NCI-H2227 (cell line): ENCODE data around the gene CER1.

ENCODE experiments used
- DNase-seq: peaks from one replicate; lab custom pipeline; 2025; ENCODE audit not compliant: unreplicated experiment; lab: John Stamatoyannopoulos, UW

Gene CER1, protein sequence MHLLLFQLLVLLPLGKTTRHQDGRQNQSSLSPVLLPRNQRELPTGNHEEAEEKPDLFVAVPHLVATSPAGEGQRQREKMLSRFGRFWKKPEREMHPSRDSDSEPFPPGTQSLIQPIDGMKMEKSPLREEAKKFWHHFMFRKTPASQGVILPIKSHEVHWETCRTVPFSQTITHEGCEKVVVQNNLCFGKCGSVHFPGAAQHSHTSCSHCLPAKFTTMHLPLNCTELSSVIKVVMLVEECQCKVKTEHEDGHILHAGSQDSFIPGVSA

DNA sequence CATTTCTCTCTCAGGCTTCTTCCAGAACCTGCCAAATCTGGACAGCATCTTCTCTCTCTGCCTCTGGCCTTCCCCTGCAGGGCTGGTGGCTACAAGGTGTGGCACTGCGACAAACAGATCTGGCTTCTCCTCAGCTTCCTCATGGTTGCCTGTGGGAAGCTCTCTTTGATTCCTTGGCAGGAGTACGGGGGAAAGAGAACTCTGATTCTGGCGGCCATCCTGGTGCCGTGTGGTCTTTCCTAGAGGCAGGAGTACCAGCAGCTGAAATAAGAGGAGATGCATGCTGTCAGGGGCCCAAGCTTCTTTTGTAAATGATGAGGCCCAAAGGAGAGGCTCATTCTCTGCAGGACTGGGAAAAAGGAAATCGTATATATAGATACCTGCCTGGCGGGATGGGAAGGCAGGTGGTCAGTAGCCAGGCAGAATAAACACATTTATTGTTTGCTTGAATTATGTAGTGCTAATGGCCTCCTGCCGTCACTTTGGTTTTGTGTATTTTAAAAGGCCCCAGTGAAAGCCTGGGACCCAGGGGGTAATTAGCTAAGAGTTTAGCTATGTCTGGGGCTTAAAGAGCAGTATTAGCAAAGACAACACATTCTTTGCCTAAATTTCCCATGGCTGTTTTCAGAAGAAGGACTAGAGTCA is at the start of gene CER1:
TSS of gene CER1 (minus strand) at position 343 of the 645 bp plus-strand sequence. CDS start at position 282, 61 bp downstream.
- no peak for DNase-seq

DNA sequence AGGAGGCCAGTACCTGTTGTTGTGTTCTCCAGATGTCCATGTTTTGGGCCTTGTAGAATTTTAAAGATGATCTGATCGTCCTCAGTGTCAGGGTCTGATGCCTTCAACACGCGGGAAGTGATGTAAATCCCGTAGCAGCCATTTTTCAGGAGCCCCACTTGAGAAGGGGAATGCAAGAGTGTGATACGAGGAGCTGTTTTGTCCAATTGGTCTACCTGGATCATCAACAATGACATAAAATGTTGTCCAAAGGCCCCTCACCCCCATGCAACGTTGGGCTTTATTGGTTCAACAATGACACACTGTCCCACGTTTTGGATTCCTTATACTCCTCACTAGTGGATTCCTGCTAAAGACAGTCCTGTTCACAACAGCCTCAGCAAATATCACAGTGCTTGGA is 48.1 kb upstream of the CER1 start:
- no peak for DNase-seq

DNA sequence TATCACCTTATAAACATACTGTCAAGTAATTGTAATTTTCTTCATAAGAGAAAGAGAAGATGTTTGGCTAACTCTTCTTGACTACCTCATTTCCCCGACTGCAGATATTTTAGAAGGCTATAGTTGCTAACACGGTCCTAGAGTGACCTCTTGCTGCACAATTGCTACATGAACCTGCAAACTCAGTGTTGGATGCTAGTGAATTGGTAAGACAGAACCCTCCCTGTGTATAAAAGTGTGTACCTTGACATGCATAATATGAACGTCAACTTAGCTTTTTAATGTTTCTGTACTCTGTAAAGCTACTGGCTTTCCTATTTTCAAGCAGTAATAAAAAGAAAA is 46.7 kb upstream of the CER1 start:
- DNase-seq = peak; percentile 24

DNA sequence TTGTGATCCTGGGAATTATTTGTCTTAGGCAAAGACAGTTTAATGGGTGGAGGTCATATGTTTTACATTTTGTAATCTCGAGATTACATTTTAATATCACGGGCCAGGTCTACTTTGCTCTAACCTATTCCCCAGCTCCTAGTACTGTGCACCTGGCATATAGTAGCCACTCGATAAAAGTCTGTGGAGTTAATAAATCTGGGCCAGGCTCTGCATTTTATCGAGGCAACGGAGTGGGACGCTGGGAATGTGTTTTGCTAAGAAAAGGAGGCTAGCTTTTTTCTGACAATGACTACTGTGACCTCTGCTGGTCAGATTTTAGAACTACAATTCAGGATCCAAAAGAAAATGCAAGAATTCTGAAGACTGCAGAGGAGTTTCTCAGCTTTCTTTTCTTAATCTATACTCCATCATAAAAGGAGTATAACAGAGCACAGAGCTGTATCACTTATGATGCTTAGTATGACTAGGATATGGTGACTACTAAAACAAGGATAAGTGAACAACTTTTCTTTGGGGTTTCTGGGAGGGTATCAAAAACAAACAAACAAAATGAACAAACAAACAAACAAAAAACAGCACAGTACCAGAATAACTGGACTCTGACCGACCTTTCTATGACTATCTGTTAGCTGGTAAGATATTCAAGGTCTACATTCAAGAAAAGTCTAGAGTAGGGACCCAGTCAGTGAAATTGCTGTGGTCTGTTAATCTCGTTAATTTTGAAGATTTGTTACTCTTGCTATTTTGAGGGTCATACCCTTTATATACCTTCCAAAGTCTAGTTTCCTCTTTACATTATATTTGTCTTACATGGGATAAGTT is 46.1 kb upstream of the CER1 start:
- peak; percentile 76 for DNase-seq

DNA sequence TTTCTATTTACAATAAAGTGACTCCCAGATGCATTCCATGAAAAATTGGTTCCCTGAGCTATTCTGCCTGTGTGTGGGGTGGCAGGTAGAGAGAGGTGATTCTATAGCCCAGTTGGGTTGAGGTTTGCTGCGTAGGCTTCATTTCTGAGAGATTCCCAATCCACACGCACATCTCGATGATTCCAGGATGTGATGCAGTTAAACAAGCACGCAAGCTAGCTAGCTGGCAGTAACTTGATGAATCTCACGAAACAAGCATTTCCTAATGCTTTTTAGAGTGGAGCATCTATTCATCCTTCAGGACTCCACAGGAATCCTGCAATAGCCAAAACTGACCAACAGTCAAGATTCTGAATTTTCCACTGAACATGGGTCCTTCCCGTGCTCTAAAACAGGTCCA is 43.8 kb upstream of the CER1 start:
- no peak for DNase-seq

DNA sequence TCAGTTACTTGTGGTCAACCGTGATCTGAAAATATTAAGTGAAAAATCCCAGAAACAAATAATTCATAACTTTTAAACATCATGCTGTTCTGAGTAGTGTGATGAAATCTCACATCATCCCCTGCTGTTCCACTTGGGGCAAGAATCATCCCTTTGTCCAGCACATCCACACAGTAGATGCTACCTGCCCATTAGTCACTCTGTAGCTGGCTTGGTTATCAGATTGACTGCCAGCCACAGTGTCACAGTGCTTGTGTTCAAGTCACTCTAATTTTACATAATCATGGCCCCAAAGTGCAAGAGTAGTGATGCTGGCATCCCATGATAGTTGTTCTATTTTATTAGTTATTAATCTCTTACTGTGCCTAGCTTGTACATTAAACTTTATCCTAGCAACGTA is 39.1 kb upstream of the CER1 start:
- DNase-seq = no peak

DNA sequence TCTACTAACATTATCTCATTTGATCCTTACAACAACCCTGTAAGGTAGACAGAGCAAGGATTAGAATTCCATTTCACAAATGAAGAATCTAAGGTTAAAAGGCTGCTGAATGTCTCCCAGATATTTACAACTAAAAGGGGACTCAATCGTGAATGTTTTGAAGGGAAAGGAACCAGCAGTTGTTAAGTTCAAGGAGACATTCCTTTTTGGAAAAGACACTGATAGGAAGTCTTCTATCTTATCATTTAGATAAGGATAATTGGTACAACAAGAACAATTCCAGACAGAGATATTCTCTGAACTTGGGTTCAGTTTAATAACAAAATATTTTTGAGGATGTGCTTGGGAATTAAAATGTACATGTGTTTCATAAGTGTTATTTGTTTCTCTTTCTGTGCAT is 37.5 kb upstream of the CER1 start:
- no peak for DNase-seq

DNA sequence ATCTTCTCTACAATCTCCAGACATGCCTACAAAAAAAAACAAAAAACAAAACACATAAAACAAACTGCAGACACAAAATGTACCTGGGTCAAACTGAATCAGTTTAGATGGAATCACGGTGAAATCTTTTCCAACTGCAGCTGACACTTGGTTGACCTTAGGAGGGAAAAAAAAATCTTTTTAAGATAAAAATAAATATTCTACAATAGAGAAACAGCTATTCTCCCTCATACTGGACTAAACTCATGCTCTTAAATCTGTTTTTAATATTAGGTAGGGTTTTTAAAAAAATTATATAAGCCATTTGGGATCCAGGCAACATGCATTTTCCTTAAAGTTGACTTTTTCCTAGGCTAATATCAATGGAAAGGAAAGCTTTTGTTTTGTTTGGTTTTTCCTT is 33.8 kb upstream of the CER1 start:
- DNase-seq = no peak

DNA sequence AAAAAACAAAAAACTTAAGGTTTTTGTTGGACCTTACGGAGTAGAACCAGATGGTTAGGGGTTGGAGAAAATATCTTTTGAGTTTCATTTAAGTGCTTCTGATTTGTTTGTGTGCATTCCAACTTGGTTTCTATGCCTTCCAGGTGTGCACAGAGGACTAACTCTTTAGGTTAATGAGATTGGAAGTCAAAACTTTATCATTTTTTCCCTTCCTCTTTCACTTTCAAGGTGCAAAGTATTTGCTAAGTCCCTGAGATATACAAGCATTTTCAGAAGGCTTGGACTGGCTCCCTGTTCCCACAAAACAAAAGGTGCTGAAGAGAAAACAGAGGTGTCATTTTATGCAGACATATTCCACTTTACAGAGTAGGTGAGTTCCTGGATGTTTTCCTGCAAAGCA is 30.3 kb upstream of the CER1 start:
- no peak for DNase-seq

DNA sequence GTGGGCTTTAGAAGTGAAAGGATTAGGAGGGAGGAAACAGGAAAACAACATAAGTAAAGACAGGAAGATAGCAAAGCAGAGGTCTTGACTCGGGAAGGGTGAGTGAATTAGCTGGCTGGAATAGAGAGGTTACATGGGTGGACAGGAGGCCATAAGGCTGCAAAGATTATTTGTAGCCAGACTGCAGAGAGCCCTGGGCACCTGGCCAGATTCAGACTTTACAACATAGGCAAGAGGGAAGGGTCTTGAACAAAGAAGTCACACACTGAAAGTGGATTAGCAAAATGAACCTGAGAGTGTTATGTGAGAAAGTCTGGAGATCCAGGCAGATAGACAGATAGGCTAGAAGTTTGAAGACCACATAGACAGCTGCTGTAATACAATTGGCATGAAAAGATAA is 29.7 kb upstream of the CER1 start:
- no peak for DNase-seq

DNA sequence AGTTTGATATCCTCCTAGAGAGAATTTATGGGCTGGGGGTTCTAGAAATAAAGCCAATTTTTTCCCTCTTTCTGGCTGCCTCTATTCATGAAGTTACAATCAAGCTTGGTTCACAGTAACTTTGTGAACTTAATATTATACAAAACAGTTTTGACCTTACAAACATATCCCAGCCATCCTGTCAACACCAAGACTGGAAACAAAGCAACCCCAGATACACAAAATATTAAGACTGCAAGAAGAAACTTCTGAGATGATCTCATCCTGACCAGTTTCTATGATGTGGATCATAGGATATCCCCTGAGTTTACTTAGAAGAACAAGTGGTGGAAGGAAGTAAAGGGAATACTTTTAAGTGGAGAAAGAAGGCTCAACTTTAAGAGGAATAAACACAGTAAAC is 28.3 kb upstream of the CER1 start:
- DNase-seq = no peak

DNA sequence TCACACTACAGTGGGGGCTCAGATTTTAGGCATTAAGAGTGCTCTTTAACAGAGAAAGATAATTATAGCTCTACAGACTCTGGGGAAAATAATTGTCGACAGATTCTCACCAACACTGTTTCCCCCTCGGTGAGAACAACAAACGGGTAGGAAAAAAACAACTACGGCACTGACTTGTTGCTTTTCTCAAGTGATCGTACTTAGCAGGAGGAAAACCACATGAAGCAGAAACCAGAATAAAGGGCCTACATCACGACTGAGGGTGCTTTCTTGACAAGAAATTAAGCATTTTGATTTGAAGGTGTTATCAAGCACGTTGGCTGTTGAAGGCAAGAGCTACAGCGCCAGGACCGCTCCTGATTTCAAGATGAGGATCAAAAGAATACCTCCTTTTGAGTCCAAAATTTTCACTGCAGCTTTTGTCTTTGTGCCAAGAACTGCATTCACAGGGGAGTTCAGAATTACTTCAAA is 27.2 kb upstream of the CER1 start:
- peak; percentile 43 for DNase-seq

DNA sequence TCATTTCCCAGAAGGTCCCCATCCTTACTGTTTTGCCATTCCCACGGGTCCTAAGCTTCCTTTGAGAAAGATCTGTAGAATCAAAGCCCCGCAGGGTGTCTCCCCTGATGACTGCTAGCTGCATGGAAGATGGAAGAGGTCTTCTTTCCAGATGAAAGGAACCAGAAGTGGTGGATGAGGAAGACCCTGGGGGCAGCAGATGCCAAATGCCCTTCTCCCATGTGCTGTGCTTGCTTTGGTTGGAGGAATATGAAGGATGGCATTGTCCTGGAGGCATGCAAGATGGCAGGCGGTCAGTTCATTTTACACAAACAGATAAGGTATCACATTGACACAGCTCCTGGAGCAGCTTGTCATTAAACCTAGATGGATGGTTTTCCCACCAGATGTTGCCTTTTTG is 25.8 kb upstream of the CER1 start:
- no peak for DNase-seq

DNA sequence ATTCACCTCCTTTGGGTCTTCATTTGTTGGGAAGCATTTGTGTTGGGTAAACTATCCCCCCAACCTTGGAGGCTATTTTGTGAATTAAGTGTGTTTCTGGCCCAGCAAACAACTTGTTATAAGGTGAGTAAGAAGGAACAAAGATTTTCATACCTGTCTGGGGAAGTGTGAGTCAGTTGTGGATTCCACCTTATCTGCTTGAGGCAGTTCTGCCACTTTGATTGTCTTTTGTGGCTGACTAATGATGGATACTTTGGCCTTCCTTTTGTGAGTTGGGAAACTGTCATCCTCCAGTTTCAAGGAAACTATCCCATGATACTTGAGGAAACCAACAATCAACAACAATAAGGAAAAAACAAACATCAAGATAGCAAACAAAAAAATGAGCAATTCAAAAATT is 24.6 kb upstream of the CER1 start:
- no peak for DNase-seq

DNA sequence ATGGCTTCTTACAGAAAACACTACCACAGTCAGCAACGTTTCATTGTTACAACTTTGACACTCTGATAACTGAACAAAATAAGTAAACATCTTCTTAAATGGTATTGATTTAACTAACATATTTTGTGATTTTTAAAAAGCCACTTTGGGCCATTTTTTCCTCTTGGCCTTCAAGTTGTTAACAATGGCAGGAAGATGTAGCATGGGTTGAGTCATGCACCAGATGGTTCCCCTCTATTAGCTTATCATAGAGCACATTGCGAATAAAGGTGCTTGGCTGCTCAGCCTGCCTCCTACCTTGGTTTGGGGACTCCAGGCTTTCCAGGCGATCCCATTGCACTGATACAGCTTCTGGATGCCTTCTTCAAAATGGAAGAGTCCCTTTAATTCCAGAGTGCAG is 24.1 kb upstream of the CER1 start:
- no peak for DNase-seq

DNA sequence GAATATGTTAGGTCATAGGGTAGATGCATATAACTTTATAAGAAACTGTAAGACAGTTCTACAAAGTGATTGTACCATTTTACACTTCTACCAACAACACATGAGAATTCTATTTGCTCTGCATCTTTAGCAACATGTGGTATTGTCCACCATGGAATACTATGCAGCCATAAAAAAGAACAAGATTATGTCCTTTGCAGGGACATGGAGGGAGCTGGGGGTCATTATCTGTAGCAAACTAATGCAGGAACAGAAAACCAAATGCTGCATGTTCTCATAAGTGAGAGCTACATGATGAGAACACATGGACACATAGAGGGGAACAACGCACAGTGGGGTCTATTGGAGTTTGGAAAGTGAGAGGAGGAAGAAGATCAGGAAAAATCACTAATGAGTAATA is 22.2 kb upstream of the CER1 start:
- no peak for DNase-seq

DNA sequence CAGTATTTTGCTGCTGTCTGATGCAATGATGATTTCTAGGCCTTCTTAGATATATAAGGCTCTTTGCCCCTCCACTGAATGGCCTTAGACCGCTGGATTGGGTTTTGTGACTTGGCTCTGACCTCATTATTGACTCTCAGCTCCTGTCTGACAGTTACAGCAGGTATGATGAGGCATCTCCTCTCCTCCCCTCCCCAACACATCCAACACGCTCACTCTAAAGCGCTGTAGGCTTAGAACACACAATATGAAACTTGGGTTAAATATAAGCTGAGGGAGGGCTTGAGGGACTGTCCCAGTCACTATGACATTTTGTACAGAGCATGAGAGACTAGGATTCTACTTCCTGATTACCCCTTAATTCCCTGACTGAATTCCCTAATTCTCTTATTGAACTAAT is 18.8 kb upstream of the CER1 start:
- DNase-seq = no peak

DNA sequence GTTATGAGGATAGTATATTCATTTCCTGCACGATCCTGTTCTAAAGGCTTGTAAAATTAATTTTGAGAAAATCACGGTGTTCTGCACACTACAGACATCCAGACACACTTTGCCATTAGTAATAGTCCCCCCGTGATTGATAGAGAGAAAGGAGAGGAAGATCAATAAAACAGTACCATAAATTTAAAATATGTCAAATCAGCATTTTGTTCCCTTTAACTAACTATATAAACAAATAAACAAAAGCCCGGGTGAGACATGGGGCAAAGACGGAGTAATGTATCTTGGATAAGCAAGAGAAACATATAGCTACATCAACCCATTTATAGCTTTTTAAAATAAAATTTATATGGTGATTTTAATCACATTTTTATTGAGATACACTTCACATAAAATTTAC is 10.6 kb upstream of the CER1 start:
- no peak for DNase-seq

DNA sequence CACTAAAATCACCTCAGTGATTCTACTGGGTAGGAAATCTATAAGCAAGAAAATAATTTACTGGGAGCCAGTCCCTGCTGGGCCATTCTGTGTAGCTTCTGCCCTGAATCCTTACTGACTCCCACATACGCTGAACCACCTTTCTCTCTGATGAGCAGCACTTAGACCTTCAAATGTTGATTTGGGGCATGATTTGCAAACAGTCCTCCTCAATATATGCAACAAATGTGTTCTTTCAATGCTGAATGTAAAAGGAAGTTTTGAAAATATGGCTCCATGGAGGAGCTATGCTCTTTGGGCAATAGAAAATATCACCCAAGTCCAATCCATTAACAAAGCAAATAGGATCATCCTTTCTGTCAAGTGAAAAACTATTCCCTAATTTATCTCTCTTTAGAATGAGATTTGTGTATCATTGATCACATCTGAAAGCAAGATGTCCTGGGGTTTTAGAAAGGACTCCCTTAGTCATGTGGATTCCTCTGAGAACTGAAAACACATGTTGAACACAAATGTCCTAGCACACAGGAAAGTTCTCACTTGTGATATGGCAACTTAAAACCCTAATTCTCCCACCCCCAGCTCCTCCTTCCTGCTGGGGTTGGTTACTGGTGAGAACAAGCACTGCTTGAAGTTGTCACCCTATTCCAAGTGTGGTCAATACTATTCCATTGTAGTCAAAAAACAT is 8.9 kb upstream of the CER1 start:
- DNase-seq = no peak

DNA sequence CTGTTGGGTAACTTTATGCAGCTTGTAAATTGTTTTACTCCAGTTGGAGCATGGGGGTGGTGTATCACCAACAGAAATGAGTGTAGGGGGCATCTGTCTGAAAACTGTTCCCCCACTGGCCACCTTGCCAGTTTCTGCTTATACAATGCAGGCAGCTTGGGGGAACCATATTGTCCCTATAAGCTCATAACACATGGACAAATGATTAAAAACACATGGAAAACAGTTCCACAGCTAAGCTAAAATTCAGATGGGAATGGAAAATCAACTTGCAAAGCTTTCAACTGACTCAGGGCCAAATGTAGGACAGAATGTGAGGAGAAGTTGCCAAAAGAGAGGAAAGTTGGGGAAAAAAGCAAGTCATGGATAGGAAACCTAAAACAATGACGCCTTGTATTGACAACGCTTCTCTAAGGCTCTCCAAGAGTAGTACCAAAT is 7.9 kb upstream of the CER1 start:
- DNase-seq = no peak

DNA sequence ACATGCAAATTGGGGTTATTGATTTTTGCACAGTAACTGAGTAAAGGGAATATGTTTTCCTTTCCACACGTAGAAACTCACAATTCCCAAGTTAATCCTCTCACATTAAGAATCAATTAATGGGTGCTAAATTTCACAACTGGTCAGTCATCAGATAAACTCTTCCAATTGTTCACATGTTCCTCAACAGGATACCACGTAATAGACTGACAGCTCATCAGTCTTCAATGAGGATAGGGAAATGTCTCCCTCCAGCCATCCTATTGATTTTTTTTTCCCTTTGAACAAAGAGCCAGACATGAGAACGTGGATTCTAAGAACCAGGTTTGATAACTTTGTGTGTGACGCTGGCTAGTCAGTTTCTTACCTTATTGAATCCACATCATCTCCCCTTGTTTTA is 768 bp upstream of the CER1 start:
- no peak for DNase-seq
